Heart right ventricle (tissue), 16 donors: Measurements from ENCODE around the gene GSTM1. TPM values are rescaled to one million over a fixed set of nuclear protein-coding genes. Genes with fewer than 3 reads are reported as not detected.

Experiments
- ATAC-seq, 8 donors: fragments of 200-7000 bp; cut with Tn5 transposase; one replicate each; pipeline ENCODE4 v1.9.1; 2020; ENCODE audit warnings: mild to moderate bottlenecking in 8 of 8, moderate library complexity in 8 of 8, moderate number of reproducible peaks in 1 of 8
- DNase-seq, 2 donors: peaks; one replicate each; pipeline ENCODE4 v3.0.0-alpha.2; 2020
- H3K27ac ChIP-seq, 10 donors: fragments of 200-600 bp; sonication (generic) in 2 of 10; one replicate each; pipeline versions ENCODE4 v1.5.0 to v1.8.0; 2020 to 2022; ENCODE audit warnings: mild to moderate bottlenecking in 3 of 10
- H3K27me3 ChIP-seq, 7 donors: fragments of 200-600 bp; one replicate each; pipeline ENCODE4 v1.8.0; 2021 to 2022; ENCODE audit warnings: mild to moderate bottlenecking in 2 of 7
- H3K36me3 ChIP-seq, 9 donors: fragments of 200-600 bp; sonication (generic) in 1 of 9; one replicate each; pipeline versions ENCODE4 v1.5.0 to v1.8.0; 2020 to 2022; ENCODE audit warnings: mild to moderate bottlenecking in 2 of 9
- H3K4me1 ChIP-seq, 9 donors: fragments of 200-600 bp; sonication (generic) in 1 of 9; one replicate each; pipeline versions ENCODE4 v1.5.0 to v1.8.0; 2020 to 2022; ENCODE audit warnings: mild to moderate bottlenecking in 4 of 9
- H3K4me3 ChIP-seq, 10 donors: fragments of 200-600 bp; sonication (generic) in 2 of 10; one replicate each; pipeline versions ENCODE4 v1.5.0 to v1.8.0; 2020 to 2022; ENCODE audit warnings: mild to moderate bottlenecking in 7 of 10, moderate library complexity in 2 of 10
- H3K9me3 ChIP-seq, 11 donors: fragments of 200-600 bp in 10 of 11; sonication (generic) in 2 of 11; one replicate each; pipeline versions ENCODE4 v1.5.0 to v1.8.0; 2013 to 2022; ENCODE audit warnings: mild to moderate bottlenecking in 2 of 11, control low read depth in 1 of 11, moderate library complexity in 1 of 11
- WGBS, 2 donors: extraction: QIAGEN DNeasy Blood & Tissue Kit; methylation state at CpG; one replicate each; pipeline ENCODE4 v1.1.7; 2013; ENCODE audit warnings: inconsistent platforms in 1 of 2; 5-methylcytosine and 5-hydroxymethylcytosine counted together
- intact Hi-C, 10 donors: fragments of 100-400 bp; cut with DNase I; formaldehyde crosslinking; loops; one replicate each; pipeline versions ENCODE4 v1.11.1 to v1.14.2; 2022
- polyA plus RNA-seq, 2 donors: library from polyadenylated mRNA; stranded (reverse); fragments of 200-250 nt; gene quantifications; one replicate each; pipeline ENCODE4 v1.2.3, GENCODE V29; 2013
- total RNA-seq, 10 donors: library from RNA; stranded (reverse); fragmentation: NEBNext Ultra II Directional in 3 of 10; extraction: Animal tissue kit (Norgen Biotek cat#: 25700) in 3 of 10; gene quantifications; one replicate each; pipeline versions ENCODE4 v1.2.1 to v1.2.4, GENCODE V29; 2021 to 2023
- TF ChIP-seq, protein P1 (sequence below), 9 donors: fragments of 200-600 bp; sonication (generic) in 2 of 9; IDR thresholded peaks; one replicate each; pipeline versions ENCODE4 v1.5.0 to v1.8.0; 2021 to 2022; ENCODE audit warnings: antibody characterized with exemption in 9 of 9, mild to moderate bottlenecking in 5 of 9, moderate library complexity in 1 of 9
- donor health status: Arrhythmogenic right ventricular cardiomyopathy.
- donor health status: ischemic (EF 13 %, LVEDD 7.1; RV severe dilation, severe dysfunction).
- donor health status: healthy with polysubstance abuse.
- donor health status: DM: no; HTN: yes; CAD: no.
- donor health status: DM: no; HTN: no; CAD: no.
- donor health status: ischemic (EF 25% LVEDD 6.9; RV normal size, moderate dysfunction).
- donor health status: ischemic (EF 25% LVEDD 5.7; RV mildly dilated, moderate dysfunction).
- donor health status: healthy.
- donor health status: DM: yes; HTN: yes; CAD: no.
- donor health status: Ischemic cardiomyopathy.
- donor health status: ischemic (EF 35%, LVEDD 5.7; RV mildly dilated, moderate dysfunction).
- donor health status: nonischemic (EF 11% LVEDD 7.7; RV severe dilation, severe dysfunction).
- donor health status: DM: yes; HTN: yes; CAD: no.
- donor health status: PGD.
- donor health status: ischemic (EF 29% LVEDD 5.4; RV normal size, mild dysfunction).
- donor health status: nonischemic (EF 23%, LVEDD 6.1; RV moderate dilation, normal function).

Gene GSTM1
- total and polyA plus RNA-seq, 12 donors, result 0.19 to 57.7 (median 36.7) TPM; not detected in 4

GRCh38 chr1:109740615-109741373 lies 53.2 kb downstream of the GSTM1 start, which contains the start of gene GSTM3:
Gene GSTM3, minus strand, starts transcription at chr1:109741038. Its CDS starts 751 bp downstream, at chr1:109740287.
- peak in 7 of 8 donors; percentile 7 to 31 (median 17) for ATAC-seq
- intact Hi-C loops, result no loop called here
- TF ChIP-seq, protein P1, sequence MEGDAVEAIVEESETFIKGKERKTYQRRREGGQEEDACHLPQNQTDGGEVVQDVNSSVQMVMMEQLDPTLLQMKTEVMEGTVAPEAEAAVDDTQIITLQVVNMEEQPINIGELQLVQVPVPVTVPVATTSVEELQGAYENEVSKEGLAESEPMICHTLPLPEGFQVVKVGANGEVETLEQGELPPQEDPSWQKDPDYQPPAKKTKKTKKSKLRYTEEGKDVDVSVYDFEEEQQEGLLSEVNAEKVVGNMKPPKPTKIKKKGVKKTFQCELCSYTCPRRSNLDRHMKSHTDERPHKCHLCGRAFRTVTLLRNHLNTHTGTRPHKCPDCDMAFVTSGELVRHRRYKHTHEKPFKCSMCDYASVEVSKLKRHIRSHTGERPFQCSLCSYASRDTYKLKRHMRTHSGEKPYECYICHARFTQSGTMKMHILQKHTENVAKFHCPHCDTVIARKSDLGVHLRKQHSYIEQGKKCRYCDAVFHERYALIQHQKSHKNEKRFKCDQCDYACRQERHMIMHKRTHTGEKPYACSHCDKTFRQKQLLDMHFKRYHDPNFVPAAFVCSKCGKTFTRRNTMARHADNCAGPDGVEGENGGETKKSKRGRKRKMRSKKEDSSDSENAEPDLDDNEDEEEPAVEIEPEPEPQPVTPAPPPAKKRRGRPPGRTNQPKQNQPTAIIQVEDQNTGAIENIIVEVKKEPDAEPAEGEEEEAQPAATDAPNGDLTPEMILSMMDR (IDR thresholded peaks at IDR 0.05), result no peak
- peaks cover 0 to 15% (median 0%) of the 10 kb centered on the region in 7 donors for H3K27me3 ChIP-seq
- DNase-seq, result no peak
- peak within 1 kb of the TSS; percentile 66 to 90 (median 76) for H3K4me3 ChIP-seq
- peaks cover 0 to 29% (median 12%) of the 10 kb centered on the region in 9 donors for H3K36me3 ChIP-seq
- WGBS, 2 donors, result 4 to 6% methylated on average over 10 of the region's 10 CpGs
- no peaks in the 10 kb centered on the region for H3K9me3 ChIP-seq
- H3K27ac ChIP-seq, result peak within 1 kb of the TSS; percentile 25 to 84 (median 74)
- peaks cover 0 to 19% (median 13%) of the 10 kb centered on the region in 9 donors for H3K4me1 ChIP-seq

Other genes with a start within 250 kb of the GSTM1 start
- 10 to 100 TPM; 25.4 to 47.3 (median 27.7) TPM for gene SYPL2, start 221.3 kb upstream of the GSTM1 start, total RNA-seq
- 10 to 100 TPM; 15.0 to 21.9 TPM for gene SYPL2, start 221.3 kb upstream of the GSTM1 start, polyA plus RNA-seq
- gene ATXN7L2, start 203.9 kb upstream of the GSTM1 start, total RNA-seq, result 1 to 10 TPM; 1.8 to 3.0 (median 2.5) TPM
- gene ATXN7L2, start 203.9 kb upstream of the GSTM1 start, polyA plus RNA-seq, result 10 to 100 TPM in 1 of 2 donors, 1 to 10 TPM in 1; 3.2 to 11.4 TPM
- 1 to 10 TPM; 3.3 to 7.6 (median 4.5) TPM for gene CYB561D1, start 193.7 kb upstream of the GSTM1 start, total RNA-seq
- gene CYB561D1, start 193.7 kb upstream of the GSTM1 start, polyA plus RNA-seq, result 1 to 10 TPM; 3.0 to 3.6 TPM
- gene AMIGO1, start 178.1 kb upstream of the GSTM1 start, total RNA-seq, result 10 to 100 TPM; 11.9 to 16.6 (median 14.7) TPM
- 1 to 10 TPM; 2.8 to 4.0 TPM for gene AMIGO1, start 178.1 kb upstream of the GSTM1 start, polyA plus RNA-seq
- 1 to 10 TPM in 1 of 10 donors, under 1 TPM in 7, not detected in 2; 0.11 to 1.0 (median 0.31) TPM for gene GPR61, start 147.9 kb upstream of the GSTM1 start, total RNA-seq
- not detected for gene GPR61, start 147.9 kb upstream of the GSTM1 start, polyA plus RNA-seq
- 1 to 10 TPM; 2.1 to 3.6 (median 2.8) TPM for gene GNAI3, start 139.2 kb upstream of the GSTM1 start, total RNA-seq
- 1 to 10 TPM; 1.6 to 2.2 TPM for gene GNAI3, start 139.2 kb upstream of the GSTM1 start, polyA plus RNA-seq
- gene GNAT2, start 68.2 kb upstream of the GSTM1 start, total RNA-seq, result not detected
- under 1 TPM in 1 of 2 donors, not detected in 1; 0.04 TPM for gene GNAT2, start 68.2 kb upstream of the GSTM1 start, polyA plus RNA-seq
- 10 to 100 TPM in 7 of 10 donors, 1 to 10 TPM in 3; 6.4 to 18.2 (median 11.5) TPM for gene AMPD2, start 68.0 kb upstream of the GSTM1 start, total RNA-seq
- gene AMPD2, start 68.0 kb upstream of the GSTM1 start, polyA plus RNA-seq, result 10 to 100 TPM; 12.3 to 15.2 TPM
- 10 to 100 TPM; 29.9 to 62.1 (median 43.5) TPM for gene GSTM4, start 31.7 kb upstream of the GSTM1 start, total RNA-seq
- 10 to 100 TPM; 22.8 to 41.3 TPM for gene GSTM4, start 31.7 kb upstream of the GSTM1 start, polyA plus RNA-seq
- 10 to 100 TPM; 56.9 to 93.3 (median 68.1) TPM for gene GSTM2, start 19.8 kb upstream of the GSTM1 start, total RNA-seq
- gene GSTM2, start 19.8 kb upstream of the GSTM1 start, polyA plus RNA-seq, result 100 to 1,000 TPM in 1 of 2 donors, 10 to 100 TPM in 1; 23.1 to 113 TPM
- gene GSTM5, start 24.4 kb downstream of the GSTM1 start, total RNA-seq, result 1 to 10 TPM in 9 of 10 donors, under 1 TPM in 1; 0.93 to 3.2 (median 2.0) TPM
- gene GSTM5, start 24.4 kb downstream of the GSTM1 start, polyA plus RNA-seq, result 1 to 10 TPM in 1 of 2 donors, under 1 TPM in 1; 0.86 to 2.9 TPM
- gene GSTM3, start 53.2 kb downstream of the GSTM1 start, total RNA-seq, result 100 to 1,000 TPM in 5 of 10 donors, 10 to 100 TPM in 5; 51.8 to 289 (median 99.3) TPM
- gene GSTM3, start 53.2 kb downstream of the GSTM1 start, polyA plus RNA-seq, result 100 to 1,000 TPM in 1 of 2 donors, 10 to 100 TPM in 1; 49.0 to 129 TPM
- gene EPS8L3, start 76.1 kb downstream of the GSTM1 start, total RNA-seq, result under 1 TPM in 3 of 10 donors, not detected in 7; 0.49 to 0.61 (median 0.56) TPM
- gene EPS8L3, start 76.1 kb downstream of the GSTM1 start, polyA plus RNA-seq, result not detected
- 10 to 100 TPM in 6 of 10 donors, 1 to 10 TPM in 4; 6.3 to 26.2 (median 12.3) TPM for gene CSF1, start 223.0 kb downstream of the GSTM1 start, total RNA-seq
- gene CSF1, start 223.0 kb downstream of the GSTM1 start, polyA plus RNA-seq, result 10 to 100 TPM; 11.5 to 15.1 TPM